ENCODE measurements around the gene PIGO.

PIGO gene

GRCh38 chr9:35096035-35096849 is at the start of gene PIGO:
Gene PIGO (minus strand): TSS chr9:35096591. CDS start chr9:35095565, 1,026 bp downstream.
- DNase-seq (ENCODE audit: low spot score) = peak; percentile 91

GRCh38 chr9:35142037-35142436 is 45.6 kb upstream of the PIGO start:
- DNase-seq (ENCODE audit: low spot score) = no peak

GRCh38 chr9:35140093-35140492 is 43.7 kb upstream of the PIGO start:
- DNase-seq (ENCODE audit: low spot score) = no peak

- DNase-seq (ENCODE audit: low spot score) = no peak
Observed at GRCh38 chr9:35136866-35137265, 40.5 kb upstream of the PIGO start.

- no peak for DNase-seq (ENCODE audit: low spot score)
Observed at GRCh38 chr9:35135988-35136387, 39.6 kb upstream of the PIGO start.

- DNase-seq (ENCODE audit: low spot score) = no peak
Observed at GRCh38 chr9:35134920-35135319, 38.5 kb upstream of the PIGO start.

- DNase-seq (ENCODE audit: low spot score) = peak; percentile 89
Observed at GRCh38 chr9:35116898-35117551, 20.6 kb upstream of the PIGO start.

GRCh38 chr9:35116539-35116897 is 20.1 kb upstream of the PIGO start:
- DNase-seq (ENCODE audit: low spot score) = no peak

- peak; percentile 92 for DNase-seq (ENCODE audit: low spot score)
Observed at GRCh38 chr9:35115680-35116538, 19.5 kb upstream of the PIGO start, which contains the start of gene ATOSB. Gene ATOSB (minus strand): TSS chr9:35115862. CDS start chr9:35108274, 7,588 bp downstream.

- DNase-seq (ENCODE audit: low spot score) = peak; percentile 22
Observed at GRCh38 chr9:35114840-35115628, 18.6 kb upstream of the PIGO start.

GRCh38 chr9:35114113-35114839 is 17.9 kb upstream of the PIGO start:
- DNase-seq (ENCODE audit: low spot score) = peak; percentile 89

- DNase-seq (ENCODE audit: low spot score) = peak; percentile 69
Observed at GRCh38 chr9:35112257-35113020, 16.0 kb upstream of the PIGO start.

GRCh38 chr9:35111001-35111933 is 14.9 kb upstream of the PIGO start:
- peak; percentile 95 for DNase-seq (ENCODE audit: low spot score)

- DNase-seq (ENCODE audit: low spot score) = peak; percentile 54
Observed at GRCh38 chr9:35110327-35110761, 14.0 kb upstream of the PIGO start.

- no peak for DNase-seq (ENCODE audit: low spot score)
Observed at GRCh38 chr9:35108946-35109575, 12.7 kb upstream of the PIGO start.

GRCh38 chr9:35108461-35108860 is 12.1 kb upstream of the PIGO start:
- no peak for DNase-seq (ENCODE audit: low spot score)

GRCh38 chr9:35107297-35108290 is 11.2 kb upstream of the PIGO start:
- no peak for DNase-seq (ENCODE audit: low spot score)

All from AG20443 (cell line).